Bone marrow (tissue), 2 donors: Measurements from ENCODE around the gene TXLNG.

Experiments
- DNase-seq, 2 donors: peaks; one replicate each; lab custom pipeline; 2025; lab: John Stamatoyannopoulos, UW

The TXLNG gene

DNA sequence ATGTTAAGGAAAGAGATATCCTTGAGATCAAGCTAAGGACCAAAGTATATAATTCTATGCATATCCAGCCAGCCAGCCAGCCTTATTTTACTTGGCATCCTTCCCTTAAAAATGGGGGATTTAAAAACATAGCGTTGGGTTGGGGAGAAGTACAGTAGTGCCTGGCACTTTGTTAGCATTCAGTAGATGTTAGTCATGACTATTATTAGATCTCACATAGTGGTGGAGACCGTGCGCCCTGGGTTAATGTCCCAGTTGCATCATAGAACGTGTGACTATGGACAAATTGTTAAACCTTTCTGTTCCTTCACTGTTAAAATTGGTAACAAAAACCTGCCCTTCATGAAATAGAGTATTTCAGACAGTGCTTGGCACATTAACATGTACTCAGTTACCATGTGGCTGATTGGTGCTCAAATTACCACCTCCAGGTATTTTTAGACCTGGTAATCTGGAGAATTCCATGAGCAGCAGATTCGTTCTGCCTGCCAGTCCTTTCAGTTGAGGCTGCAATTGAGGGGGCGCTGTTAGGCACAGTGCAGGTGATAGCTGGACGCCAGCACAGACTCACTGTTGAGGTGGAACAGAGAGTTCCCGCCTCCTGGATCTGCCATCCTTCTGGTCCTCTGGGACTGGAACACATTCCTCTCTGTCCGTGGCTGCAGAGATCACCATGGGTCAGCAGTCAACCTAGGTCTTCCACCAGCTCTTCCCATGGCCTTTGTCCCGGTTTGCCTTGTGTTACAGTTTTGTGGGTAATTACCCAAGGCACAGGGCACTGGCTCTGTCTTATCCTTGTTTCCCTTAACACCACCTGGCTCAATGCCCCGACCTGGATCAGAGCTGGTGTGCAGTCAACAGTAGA is 52.2 kb downstream of the TXLNG start:
- no peak for DNase-seq

DNA sequence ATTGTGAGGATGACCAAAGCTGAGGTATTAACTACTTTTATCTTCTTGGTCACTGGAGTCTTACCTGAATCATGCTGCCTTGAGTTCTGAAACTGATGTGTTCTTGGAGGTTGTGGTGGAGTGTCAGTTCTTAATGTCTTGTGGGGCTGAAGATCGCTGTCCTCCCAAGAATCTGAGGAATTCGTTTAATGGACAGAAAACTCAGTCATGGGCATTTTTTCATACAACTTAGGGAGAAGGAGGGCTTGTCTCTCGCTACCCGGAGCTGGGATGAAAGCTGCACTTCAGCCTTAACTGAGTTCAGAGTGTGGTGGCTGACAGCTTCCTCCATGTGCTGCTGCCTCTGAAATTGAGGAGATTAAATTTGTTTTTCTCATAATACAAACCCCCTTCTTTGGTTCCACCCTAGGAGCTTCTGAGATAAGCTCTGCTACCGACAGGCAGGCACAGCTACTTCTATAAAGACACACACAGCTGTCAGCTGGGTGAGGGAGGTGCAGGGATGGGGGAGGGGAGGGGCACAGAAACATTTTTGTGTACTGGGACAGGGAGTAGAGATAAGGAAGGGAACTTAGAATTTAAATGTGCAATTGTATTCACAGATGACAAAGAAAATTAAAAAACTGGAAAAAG is 53.1 kb downstream of the TXLNG start:
- DNase-seq: no peak

DNA sequence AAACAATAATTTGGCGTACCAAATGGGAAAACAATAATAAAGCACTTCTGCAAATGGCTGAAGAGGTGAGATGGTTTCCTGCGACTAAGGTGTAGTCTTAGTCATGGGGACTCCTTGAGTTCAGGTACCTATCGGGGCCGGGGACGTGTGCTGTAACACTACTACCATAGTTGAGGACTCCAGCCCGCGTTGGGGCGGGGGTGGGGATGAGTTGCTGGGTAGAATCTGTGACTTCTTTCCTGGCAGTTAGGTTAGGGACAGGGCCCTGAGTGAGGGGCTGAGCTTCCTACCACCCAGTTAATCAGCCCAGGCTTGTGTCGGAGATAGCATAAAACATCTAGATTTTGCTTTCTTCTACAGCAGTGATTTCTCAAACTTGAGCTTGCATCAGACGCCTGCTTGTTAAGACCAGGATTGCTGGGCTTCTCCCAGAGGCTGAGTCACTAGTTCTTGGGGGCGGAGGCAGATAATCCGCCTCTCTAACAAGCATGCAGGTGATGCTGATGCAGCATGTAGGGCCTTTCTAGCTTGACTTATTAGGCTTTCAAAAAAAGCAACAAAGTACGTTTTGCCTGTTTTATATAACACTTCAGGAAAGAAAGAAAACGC is 53.7 kb downstream of the TXLNG start:
- DNase-seq: no peak

DNA sequence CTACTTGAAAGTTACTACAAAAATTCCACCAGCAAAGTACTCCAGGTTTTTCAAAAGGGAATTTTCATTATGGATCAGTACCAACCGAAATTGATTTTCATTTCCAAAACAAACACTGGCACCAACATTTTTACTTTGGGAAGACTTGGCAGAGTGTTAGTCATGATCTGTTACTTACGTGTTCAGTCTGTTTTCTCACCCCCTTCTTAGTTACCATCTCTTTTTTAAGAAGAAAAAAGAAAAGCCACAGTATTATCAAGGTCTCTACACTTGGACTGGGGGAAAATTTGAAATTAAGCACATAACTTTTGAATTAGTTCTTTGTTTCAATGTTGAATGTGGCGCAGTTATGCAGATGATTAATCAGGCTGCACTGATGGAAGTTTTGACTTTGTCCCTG is 56.4 kb downstream of the TXLNG start:
- no peak for DNase-seq

DNA sequence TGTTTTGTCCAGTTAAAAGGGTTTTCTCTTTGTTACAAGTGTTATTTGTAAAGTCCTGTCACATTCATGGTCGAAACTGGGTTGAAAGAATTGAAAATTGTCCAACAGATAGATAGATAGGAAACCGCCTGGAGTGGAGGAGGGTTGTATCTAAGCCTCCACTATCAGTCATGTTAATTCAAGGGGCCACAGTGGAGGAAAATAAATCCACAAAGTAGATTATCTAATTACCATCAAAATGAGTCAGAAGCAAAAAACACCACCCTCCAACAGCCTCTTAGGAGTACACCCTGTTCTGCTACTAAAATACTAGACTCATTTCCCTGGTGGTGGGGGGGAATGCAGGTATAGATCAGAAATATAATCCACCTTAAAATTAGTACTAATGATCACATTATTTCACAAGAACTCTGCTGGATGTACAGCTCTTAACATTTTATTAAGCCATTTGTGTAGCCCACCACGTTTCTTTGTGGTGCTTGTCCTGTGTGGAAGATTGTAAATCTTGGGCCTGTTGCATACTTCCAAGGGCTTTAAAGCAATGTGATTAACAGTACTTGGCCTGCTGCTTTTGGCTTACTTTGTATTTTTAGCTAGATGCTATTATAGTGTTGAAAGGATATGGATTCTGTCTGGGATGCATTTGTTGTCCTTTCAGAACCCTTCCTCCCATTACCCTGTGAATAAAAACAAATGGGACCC is 57.1 kb downstream of the TXLNG start:
- no peak for DNase-seq

DNA sequence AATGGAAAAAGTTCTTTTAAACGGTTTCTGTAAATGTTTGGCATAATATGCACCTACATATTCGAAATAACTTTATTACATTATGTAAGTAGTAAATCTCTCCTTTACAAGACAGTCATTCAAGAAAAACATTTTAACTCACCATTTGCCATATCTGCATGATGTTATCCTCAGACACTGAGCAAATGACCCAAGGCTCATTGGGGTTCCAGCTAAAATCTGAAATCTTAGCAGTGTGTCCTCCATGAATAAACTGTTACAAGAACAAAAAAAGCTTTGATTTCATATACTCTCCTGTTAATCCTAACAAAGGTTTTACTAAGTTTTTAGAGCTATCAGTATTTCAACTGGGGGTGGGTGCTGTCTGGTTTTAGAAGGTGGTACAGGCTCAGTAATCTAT is 59.4 kb downstream of the TXLNG start:
- no peak for DNase-seq

DNA sequence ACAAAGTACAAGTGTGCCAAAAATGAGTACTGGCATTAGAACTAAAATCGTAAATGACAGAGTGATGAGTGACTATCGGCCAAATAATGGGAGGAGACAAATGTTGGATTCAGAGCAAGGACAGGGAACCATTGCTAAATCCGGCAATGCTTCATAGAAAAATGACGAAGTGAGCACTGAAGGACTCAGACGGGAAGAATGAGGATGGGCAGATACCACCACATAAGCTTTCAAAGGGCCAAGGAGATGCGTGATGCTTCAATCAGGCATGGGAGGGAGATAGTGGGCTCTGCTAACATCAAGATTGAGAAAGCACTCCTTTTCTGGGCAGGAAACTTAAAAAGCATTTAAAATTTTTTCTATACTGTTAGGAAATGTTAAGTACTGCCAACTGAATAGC is 62.3 kb downstream of the TXLNG start:
- no peak for DNase-seq

DNA sequence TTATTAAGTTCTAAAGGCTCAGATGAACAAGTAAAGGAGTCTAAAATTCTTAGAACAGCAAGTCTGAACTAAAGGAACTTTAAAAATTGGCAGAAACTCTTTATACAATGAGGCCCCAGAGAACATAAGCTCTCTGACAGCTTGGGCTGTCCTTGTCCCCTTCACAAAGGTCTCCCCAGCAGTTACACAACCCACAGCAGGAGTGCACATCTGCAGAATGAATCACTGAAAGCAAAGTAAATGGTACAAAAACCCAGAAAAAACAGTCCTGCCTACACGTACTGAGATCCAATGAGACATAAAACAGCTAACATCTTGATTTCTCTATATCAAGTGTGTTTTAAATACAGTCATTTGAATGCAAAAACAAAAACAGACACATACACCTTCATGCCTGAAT is 65.2 kb downstream of the TXLNG start:
- DNase-seq: no peak

DNA sequence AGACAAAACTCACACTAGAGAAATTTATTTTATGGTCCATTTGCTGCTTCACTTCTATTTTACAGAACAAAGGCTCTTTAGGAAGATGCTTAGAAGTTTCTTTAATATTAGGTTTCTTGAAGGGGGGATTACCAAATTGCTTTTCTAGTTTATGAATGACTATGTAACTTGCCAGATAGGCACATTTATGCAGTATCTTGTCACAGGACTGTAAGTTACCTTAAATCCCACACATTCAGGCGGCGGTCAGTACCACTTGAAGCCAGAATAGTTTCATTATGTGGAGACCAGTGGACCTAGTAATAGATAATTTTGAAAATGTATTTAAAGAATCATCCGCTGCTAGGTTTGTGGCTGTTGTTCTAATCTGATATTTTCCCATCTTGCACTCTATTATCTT is 65.6 kb downstream of the TXLNG start:
- DNase-seq: no peak

DNA sequence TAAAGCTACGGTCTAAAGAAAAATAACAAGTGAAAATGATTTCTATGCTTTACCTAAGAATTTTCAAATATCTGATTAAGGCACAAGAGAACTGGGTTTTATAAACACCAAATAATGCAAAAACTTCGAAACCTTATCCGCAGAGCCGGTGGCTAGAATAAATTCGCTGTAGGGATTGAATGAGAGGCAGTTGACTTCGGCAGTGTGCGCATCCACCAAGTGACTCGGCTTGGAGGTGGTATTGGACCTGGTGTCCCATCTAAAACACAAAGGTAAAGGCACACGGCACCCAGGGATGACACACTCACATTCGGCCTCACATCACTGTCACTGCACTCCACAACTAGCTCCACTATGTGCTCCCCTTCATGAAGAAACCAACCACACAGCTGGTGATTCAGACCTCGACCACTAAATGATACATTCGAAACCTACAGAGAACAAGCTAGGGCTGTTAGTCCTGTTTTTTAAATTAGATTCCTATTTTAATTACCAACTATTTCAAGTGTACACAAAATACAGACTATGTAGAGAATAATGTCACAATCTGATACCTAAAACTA is 66.4 kb downstream of the TXLNG start:
- no peak for DNase-seq

DNA sequence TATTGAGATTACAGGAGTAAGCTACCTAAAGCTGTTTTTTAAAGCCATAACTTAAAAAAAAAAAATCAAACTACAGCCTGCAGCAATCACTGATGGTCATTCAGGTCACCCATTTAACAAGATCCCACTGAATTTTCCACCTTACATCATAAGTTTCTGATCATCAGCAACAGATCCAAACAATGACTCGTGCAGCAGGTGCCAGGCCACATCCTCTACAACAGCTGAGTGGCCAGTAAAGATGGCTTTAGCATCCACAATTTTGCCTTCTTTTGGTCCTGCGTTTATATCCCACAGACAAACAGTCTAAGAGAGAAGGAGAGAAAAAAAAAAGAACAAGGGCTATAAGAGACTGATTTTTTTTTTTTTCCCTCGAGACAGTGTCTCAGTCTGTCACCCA is 67.3 kb downstream of the TXLNG start:
- DNase-seq: no peak

DNA sequence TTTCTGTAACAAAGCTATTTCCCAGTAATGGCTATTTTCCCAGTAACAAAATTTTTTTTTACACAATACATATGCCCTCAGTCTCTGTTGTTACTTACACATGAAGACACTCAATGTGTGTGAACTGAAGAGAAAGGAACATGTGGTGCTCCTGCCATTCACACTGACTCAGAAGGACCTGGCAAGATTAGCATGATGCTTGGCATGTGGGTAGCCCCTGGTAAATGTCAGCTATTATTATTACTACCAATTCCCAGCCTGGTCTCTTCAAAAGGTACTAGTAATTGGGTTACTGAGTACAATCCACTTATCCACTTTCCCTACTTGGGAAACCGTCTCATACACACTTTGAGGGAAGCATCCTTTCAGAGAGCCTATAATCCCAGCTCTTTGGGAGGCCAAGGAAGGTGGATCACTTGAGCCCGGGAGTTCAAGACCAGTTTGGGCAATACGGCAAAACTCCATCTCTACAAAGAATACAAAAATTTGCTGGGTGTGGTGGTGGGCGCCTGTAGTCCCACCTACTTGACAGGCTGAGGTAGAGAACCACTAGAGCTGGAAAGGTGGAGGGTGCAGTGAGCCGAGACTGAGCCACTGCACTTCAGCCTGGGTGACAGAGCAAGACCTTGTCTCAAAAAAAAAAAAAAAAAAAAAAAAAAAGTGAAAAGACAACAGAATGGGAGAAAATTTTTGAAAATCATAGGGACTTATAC is 69.3 kb downstream of the TXLNG start:
- DNase-seq: no peak

DNA sequence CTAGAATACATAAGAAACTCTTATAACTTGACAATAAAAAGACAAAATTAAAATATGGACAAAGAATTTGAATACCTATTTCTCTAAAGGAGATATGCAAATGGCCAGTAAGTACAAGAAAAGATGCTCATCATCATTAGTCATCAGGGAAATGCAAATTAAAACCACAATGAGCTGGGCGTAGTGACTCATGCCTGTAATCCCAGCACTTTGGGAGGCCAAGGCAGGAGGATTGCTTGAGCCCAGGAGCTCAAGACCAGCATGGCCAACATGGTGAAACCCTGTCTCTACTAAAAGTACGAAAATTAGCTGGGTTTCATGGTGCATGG is 69.8 kb downstream of the TXLNG start:
- DNase-seq: peak in 1 of 2 donors; percentile 10

DNA sequence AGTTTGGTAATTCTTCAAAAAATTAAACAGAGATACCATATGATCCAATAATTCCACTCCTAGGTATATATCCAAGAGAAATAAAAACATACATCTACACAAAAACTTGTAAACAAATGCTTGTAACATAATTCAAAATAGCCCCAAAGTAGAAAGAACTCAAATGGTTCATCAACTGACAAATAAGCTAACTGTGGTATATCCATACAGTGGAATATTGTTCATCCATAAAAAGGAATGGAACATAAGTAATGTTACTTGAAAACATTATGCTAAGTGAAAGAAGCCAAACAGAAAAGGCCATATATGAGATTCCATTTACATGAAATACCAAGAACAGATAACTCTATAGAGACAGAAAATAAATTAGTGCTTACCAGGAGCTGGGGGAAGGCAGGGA is 70.5 kb downstream of the TXLNG start:
- DNase-seq: no peak

DNA sequence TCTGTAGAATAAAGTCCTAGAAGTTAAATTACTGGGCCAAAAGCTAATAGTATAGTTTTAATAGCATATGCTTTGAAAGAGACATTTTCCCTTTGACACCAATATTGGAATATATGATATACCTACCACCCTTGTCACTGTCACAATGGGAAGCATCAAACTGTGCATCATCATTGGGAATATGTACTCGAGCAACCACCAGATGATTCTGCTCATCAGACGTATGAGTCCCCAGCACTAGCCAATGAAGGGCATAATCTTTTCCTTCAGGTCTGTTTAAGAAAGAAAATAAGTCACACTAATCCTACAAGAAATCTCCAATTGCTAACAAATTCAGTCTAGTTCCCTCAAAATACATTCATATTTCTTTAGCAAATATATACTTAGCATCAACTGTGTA is 76.6 kb downstream of the TXLNG start:
- no peak for DNase-seq

DNA sequence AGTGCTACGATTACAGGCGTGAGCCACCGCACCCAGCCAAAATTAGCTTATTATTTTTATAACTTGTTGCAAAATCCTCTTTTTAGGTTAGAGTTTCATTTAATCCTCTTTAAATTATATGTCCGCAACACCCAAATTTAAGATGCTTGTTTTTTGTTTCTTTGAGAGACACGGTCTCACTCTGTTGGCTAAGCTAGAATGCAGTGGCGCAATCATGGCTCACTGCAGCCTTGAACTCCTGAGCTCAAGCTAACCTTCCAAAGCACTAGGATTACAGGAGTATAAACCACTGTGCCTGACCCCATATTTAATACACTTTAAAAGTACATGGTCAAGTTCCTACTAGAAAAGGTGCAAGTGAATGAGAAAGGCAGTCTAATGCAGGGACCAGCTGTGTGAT is 81.7 kb downstream of the TXLNG start:
- no peak for DNase-seq

DNA sequence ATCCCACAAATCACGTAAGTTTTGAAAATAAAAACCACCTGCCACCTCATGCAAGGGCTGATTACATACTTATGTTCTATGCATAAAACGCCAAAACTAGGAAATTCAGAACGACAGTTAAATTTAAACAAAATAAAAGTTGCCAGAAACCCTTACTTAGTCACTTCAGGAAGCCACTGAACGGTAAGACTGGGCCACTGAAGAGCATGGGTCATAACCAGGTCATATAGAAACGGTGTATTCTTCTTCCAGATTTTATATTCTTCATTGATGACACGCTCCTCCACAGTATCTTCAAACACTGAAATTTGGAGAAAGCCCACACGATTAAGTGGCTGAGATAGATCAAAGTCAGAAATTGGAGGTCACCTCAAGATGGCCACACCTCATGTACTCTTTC is 82.7 kb downstream of the TXLNG start:
- DNase-seq: no peak

DNA sequence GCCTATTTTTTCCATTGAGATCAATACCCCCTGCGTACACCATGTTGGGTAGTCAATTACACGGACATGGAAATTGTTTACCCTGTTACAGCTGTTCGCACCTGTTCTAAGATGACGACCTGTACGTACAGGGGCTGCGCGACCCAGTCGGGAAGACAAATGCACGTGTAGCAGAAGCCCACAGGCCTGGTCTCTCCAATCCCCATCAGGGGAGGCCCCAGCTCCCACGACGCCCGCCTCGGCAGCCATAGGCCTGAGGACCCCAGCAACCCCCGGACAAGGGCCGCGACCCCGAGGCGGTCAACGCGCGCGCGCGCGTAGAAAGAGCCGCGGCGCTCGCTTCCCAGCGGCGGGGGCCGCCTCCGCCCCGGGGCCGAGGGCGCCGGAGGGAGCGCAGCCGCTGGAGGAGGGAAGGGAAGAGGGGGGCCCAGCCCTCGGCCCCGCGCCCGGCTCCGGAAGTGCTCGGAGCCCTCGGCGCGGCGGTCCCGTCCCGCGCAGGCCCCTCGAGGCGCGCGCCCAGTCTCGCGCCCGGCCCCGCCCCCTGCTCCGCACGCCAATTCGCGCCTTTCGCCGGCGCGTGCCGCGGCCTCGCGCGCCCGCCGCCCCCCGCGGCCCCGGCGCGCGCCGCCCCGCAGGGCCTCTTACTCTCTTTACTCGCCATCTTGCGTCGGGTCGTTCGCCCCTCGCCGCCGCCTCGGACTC is 83.3 kb downstream of the TXLNG start:
- peak in 1 of 2 donors; percentile 0 for DNase-seq

DNA sequence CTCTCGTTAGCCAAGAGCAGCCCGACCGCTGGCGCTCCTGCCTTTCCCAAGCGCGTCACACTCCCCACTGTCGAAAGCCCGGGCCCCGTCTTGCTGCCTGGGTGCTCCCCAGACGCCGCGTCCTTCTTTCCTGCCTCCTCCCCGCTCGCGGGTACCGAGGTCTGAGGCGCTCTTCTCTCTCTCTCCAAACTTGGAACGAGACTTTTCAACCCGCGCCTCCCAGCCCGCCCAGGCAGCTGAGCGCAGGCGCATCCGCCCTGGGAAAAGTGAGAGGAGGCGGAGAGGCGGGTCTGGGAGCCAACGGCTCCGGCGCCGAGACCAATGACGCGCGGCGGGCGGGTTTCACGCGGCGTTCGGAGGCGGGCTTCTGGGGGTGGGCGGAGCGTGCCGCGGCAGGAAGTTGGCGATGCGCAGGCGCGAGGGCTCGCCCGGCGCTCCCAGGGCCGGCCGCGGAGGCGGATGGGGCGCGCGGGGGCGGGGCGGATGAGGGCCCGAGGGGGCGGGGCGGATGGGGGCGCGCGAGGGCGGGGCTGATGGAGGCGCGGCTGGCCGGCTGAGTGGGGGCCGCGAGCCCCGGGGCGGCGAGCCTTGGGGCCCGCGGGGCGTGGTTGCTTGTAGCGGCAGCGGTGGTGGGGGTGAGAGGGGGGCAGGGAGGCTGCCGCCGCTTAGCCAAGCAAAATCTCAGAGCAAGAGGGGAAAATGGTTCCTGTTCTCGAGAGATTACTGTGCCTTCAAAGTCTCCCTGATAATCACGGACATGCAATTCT is 84.0 kb downstream of the TXLNG start, which contains the start of gene RBBP7:
Gene RBBP7 (minus strand): TSS at position 268 of the 767 bp plus-strand sequence. CDS start 309 bp downstream, outside the sequence.
- peak; percentile 74 to 82 for DNase-seq
